ENCODE results near the gene LMO1.

The LMO1 gene

DNA sequence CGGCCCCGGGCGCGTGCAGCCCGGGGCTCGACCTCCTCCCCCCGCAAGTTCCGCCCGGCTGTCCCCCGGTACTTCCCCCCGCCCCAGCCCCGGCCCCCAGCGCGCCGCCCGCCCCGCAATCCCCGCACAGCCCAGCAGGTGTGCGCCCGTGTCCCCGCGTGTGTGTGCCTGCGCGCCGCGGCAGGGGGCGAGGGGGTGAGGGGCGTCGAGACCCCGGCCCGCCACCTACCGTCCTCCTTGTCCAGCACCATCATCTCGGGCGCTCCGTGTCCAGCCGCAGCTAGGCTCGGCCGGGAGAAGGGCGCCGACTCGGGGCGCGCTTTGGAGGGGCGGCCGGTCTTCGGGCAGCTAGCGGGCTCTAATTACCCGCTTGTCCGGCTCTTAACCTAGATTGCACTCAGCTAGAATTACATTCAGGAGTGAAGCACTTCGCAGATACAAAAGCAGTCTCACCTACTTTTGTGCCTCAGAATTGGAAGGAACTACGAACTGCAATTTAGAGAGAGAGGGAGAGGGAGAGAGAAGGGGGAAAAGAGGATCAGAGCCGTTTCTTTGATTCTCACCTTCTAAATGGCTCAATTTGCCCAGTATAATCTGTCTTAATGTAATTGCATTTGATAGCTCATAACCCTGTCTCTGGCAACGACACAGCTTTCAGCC lies 439 bp downstream of the LMO1 start:
- no peak for DNase-seq (ENCODE audit: low spot score)

DNA sequence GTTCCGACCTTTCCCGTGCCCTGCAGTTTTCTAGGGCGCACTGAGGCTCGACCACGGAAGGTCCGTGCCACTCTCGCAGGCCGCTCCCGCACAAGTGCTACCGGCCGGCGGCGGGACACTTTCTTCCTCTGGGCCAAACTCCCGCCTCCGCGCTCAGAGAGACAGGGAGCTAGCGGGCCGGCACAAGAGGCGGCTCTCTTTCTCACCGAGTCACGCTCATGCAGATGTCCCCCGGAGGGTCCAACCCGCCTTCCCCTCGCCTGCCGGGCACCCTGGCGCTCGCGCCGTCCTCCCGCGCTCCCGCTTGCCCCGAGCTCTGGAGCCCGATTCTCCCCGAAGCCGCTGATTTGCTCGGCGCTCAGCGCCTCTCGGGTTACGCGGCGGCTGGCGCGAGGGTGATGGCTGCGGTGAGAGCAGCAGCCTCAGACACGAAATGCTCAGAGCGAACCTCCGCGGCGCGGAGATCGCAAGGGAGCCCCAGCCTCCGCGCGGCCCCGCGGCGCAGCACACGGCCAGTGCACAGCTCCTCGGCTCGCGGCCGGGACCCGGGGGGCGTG lies 1.0 kb downstream of the LMO1 start:
- peak; percentile 83 for DNase-seq (ENCODE audit: low spot score)

DNA sequence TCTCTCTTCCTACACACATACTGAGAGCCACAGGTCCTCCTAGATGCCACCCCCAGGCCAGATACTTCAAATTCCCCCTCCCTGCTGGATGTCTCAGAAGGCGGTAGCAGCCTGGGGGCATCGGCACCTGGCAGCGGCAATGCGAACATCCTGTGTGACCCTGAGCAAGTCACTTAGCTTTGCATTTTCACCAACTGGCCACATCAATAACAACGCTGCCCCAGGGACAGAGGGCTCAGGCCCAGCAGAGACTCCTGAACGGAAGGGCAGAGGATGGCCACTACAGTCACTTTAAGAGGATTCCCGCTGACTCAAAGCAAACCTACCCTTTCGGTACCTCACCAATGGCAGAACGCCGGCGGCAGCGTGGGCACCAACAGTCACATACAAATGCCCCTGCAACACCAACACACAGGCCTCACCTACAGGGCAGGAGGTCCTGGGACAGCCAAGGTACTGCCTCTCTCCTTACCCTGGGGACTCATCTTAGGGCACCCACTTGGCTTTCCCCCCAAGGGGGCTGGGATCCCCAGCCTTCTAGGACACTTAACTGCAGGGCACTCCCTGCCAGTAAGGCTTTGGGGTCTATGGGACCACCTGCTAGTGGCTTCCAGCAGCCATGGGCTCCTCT lies 1.6 kb downstream of the LMO1 start:
- no peak for DNase-seq (ENCODE audit: low spot score)

DNA sequence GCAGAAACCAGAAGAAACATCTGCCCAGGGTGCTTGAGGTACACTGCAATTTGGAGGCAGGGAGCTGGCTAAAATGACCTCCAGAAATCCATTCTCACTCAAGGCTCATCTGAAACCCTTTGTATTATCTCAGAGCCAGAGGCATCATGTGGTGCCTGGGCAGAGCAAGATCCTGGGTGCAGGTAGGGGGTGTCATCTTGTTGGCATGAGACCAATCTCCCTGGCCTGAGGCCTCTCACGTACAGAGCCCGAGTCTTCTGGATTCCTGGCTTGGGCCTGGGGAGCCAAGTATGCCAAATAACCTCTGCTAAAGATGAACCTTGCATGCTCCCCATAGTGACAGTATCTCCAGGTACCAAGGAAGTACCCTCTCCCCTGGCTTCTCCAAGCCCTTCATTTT lies 2.4 kb downstream of the LMO1 start:
- DNase-seq (ENCODE audit: low spot score), result no peak

DNA sequence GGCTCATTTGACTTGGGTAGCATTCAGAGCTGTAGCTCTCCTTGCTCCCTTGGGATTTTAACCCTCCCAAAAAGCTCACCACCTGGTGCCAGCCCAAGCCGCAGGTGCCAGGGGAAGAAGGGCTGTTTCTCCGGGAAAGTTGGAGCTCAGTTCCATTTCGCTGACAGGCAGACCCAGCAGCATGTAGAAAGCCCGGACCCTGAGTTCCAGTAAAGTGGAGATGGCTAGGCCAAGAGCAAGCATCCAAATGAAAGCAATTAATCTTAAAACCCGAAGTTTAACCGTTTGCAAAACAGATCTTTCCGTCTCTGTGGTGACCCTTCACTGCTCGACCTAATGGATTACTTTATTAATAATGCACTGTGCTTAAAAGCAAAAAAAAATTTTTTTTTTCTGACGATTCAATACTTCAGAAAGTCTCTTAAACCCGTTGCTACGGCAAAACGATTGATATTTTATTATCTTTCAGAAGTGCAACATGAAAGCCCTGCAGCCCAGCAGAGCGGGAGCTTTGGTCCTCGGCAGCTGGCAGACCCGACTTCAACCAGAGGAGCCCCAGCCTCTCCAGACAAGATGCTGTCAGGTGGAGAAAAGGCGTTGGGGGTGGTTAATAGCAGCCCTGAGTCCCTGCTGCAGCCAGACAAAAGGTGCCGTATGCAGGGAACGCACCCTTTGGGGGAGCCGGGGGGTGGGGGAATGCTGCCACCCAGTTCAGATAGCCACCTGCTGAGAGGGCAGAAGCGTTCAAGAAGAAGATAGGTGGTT lies 3.3 kb downstream of the LMO1 start:
- DNase-seq (ENCODE audit: low spot score), result no peak

DNA sequence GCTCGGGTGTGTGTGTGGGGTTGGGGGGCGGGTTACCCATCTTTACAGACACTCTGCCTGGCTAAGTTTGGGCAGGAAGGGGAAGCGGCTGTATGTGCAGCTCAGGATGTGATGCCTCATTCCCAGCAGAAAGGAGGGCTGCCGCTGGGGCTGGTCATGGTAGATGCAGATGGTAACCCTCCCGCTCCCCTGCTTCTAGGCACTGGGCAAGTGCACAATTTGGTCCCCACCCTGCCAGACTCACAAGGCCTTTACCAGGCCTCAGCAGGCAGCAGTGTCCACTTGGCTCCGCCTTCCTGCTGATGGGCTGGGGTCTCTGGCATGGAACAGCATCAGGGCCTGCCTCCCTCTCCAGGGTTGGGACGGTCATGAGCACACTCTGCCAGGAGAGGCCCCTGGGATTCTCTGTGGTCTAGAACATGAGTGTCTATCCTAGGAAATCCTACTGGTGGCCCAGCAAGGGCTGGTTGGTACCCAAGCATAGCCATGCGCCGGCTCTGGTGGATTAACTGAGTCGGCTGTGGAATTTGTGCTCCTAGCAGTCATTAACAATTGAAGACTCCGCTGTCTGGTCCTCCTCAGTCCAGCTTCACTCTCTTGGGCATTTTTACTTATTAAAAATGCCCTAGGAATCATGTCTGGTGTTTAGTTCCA lies 4.2 kb downstream of the LMO1 start:
- DNase-seq (ENCODE audit: low spot score), result no peak

DNA sequence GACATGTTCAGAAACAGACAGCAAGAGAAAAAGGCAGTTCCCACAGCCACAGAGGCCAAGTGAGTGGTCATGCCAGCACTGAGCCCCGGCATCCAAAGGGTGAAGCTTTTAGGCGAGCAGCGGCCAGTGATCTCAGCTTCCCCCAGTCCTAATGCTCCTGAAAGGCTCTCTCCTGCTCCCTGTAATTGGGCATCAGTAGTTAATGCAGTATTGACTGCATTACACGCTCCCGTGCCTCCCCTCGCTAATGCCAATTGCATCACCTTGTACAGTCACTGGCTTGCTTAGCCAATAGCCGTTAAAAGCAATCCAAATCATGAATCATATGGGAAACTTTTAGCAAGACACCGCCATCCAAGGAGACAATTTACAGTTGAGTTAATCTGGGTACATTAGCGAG lies 4.9 kb downstream of the LMO1 start:
- DNase-seq (ENCODE audit: low spot score), result peak; percentile 48

DNA sequence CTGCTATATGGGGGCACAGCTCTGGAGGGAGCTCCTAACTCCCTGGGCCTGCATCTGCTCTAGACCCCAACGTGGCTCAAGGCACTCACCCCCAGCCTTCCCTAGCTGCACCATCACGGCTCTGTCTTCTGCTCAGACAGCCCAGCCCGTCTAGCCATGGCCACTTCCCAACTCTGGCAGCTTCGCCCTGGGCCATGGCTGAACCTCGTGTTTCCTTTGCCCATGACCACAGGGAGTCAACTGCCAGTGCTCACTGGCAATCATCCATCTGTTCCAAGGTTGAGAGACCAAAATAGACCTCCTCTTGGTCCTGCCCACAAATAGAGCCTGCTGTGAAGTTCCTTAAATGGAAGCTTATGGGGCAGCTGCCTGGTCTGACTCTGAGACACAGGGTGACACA lies 5.4 kb downstream of the LMO1 start:
- no peak for DNase-seq (ENCODE audit: low spot score)

DNA sequence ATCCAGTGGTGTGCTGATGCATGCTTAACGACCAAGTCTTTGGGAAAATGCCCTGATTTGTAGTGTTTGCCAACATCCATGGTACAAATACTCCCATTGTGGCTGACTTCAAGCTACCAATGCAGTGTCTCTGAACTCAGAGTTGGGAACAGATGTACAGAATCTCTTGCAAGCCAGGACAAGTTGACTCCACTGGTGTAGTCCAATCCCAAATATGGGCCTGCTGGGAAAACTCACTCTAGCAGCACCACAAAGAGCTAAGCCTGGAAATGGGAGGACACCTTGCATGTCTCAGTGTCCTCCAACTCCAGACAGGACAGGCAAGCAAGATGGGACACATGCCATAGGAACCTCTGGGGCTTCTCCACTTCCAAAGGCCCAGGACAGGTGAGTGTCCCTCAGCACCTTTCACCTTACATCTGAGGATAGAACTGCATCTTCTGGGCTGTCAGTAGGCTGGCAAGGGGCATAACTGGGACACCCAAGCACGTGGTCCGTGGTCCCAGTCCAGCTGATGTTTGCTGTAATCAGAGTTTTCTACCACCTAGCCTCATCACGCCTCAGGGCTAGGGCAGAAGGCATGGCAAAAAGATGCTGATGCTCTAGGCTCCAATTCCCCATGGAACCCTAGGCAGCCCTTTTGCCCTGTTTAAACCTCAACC lies 6.5 kb downstream of the LMO1 start:
- no peak for DNase-seq (ENCODE audit: low spot score)

DNA sequence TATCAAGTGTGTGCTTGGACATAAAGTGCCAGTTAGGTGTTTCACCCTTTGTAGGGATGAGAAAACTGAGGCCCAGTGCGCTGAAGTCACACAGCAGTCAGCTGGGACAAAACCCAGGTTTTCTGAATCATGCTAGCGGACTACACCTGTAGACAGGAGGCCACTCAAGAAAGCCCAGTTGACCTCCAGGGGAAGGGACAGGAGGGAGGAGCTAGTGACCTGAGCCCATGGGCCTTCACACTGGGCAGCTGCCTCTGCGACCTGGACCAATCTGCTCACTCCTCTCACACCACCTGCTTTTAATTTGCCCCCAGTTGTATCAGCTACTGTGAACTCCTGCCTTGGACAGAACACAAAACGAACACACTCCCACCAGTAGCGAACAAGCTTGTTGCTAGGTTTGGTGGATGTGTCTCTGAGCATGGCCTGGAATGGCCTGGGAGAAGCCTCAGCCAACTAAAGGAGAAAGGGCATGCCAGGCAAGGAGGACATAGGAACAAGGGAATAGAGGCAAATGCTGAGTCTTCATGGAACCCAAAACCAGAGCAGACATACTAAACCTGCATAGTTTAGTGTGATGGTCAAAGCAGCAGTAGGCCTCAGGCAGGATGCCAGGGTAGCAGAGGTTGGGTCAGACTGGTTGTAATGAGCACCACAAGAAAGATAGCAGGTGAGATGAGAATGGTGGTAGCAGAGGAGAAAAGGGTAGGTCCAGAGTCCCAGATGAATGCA lies 7.2 kb downstream of the LMO1 start:
- no peak for DNase-seq (ENCODE audit: low spot score)

DNA sequence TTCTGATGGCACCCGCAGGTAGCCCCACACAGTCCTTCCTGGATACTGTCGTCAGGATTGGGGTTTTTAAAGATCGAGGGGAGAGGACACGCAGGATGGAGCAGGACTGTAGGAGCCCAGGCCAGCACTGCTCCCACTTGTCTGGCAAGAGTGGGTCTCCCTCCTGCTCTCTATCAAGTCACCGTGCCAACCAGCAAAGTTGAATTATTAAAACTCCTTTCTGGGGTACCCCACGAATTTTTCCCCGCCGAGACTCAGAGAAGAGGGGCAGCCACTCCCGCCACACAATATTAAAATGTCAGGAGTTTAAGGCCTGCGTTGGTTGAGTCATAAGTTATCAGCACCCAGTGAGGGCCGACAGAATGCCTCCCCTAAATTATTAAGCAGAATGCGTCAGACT lies 10.1 kb downstream of the LMO1 start:
- no peak for DNase-seq (ENCODE audit: low spot score)

DNA sequence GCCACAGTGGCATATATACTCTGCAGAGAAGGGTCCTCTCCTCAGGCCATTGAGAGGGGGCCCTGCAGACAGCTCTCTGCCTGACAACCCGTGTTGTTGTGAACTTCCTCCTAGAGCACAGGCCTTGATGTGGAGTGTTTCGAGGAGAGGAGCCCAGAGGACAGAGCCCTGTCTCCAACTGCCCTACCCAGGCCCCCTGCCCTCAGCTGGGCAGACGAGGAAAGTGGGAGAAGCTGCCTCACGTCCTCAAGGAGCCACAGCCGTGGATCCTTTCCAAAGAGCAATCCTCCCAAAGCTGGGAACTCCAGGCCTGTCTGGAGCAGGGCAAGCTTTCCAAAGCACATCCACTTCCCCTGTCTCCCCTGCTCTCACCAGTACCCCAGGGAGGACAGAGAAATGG lies 10.7 kb downstream of the LMO1 start:
- no peak for DNase-seq (ENCODE audit: low spot score)

DNA sequence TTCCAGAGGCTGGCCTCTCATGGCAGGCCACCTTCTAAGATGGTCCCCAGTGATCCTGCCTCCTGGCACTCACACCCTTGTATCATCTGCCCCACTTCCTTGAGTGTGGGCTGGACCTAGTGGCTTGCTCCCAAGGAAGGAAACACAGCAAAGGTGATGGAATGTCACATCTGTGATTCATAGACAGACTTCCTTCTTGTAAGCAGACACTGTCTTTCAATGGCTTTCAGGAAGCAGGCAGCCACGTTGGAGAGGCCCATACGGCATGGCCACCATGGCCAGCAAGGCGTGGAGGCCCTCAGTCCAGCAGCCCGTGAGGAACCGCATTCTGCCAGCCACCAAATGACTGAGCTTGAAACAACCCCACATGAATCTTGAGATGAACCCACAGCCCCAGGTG lies 11.3 kb downstream of the LMO1 start:
- DNase-seq (ENCODE audit: low spot score), result no peak

DNA sequence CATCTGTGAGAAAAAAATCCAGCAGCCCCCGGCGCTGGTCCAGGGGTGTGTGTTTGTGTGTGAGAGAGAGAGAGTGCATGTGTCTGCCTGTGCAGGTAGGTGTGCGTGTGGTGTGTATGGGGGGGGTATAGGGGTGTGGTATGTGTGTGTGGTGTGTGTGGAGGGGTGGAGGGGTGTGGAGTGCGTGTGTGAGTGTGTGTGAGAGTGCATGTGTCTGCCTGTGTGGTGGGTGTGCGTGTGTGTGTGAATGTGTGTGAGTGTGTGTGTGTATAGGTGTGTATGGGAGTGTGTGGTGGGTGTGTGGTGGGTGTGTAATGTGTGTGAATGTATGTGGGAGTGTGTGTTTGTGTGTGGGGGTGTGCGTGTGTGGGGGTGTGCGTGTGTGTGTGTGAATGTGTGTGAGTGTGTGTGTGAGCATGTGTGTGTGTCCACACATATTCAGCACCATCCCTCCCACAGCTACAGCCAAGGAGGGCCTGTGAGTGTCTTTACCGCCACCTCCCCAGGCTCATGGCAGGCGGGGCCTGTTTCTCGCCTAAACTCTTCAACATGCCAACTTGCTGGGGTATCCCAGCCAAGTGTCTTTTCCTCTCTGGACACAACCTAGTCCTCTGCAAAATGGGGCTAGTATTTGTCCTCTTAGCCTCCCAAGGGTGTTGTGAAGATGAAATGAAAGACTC lies 11.9 kb downstream of the LMO1 start:
- DNase-seq (ENCODE audit: low spot score), result no peak

DNA sequence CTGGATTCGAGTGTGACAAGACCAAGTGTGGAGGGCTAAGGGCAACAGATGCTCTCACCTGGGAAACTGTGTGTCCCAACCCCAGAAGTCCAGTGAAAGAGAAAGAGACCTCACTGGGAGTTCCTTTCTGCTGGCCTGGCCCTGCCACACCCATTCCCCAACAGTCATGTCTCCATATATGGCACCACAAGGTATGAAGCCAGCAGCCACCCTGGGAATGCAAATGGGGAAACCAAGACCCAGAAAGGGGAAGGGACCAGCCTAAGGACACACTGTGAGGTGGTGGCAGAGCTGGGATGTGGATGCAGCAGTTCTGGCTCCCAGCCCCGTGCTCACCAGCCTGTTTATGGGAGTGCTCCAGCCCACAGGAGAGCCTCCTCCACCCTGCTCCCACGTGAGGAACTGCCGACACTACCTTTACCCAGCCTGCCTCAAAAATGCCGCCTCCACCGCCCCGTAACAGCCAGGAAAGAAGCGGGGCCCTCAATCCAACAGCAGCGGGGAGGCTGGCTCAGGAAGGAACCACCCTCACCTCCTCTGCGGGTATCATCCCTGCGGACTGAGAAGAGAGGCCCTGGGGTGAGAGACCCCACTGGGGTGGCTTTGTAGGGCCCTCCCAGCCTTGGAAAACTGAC lies 12.6 kb downstream of the LMO1 start:
- DNase-seq (ENCODE audit: low spot score), result no peak

DNA sequence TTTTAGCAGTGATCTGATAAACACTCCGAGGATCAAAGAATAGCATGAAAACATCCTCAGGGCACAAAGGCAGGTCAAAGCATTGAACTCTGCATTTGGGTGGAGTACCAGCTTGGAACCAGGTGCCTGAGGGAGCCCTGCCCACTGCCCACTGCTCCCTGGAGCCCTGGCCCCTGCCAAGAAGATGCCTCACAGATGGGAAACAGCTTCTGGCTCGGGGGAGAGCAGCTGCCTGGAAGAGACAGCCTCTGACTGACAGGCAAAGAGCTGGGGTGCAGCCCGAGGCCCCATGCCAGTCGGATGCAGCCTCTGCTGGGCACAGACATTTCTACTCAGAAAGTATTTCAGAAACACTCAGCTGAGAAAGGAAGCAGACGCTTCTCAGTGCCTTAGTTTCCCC lies 13.2 kb downstream of the LMO1 start:
- no peak for DNase-seq (ENCODE audit: low spot score)

DNA sequence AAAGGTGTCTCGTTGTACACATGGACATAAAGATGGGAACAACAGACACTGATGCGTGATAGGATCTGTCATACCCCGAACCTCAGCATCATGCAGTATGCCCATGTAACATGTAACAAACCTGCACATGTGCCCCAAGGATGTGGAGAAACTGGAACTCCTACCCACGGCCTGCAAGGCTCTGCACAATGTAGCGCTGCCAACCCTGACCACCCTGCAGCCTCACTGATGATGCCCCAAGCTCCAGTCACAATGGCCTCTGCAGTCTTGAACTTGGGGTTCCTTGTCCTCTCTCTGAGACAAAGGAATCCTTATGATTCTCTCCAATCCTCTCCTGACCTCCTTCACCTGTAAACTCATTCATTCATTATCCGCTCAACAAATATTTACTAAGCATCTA lies 14.2 kb downstream of the LMO1 start:
- DNase-seq (ENCODE audit: low spot score), result no peak

DNA sequence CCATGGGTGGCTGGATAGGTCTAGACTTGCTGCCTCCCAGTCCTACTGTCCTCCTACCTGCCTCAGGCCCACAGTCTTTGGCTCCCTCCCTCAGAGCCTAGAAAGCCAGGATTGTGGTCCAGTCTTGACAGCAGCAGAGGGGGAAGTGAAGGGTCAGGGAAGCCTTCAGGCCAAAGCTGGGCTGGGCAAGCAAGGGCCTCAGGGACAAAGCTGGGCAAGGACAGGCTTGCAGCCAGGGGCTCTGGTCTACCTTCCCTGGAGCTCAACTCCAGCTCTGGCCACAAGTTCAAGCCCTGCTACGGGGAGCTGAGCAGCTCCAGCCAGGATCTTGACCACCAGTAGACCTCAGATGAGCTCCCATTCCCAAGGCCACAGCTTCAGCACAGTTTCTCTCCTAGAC lies 14.9 kb downstream of the LMO1 start:
- DNase-seq (ENCODE audit: low spot score), result no peak

DNA sequence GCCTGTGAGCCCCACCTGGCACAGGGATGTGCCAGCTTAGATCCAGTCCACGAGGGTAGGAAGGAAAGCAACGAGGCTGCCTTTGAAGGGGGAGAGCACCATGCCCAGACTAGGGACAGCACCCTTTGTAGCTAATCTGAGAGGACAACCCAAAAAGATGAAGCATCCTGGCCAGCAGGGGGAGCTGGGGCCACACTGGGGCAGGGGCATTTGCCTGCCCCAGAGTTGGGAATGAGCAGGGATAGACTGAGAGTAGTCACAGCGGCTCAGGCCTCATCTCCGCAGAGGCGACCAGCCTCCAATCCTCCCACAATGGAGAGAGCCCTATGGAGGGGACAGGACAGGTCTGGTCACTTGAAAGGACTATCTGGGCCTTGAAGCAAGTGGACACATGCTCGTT lies 16.4 kb downstream of the LMO1 start:
- no peak for DNase-seq (ENCODE audit: low spot score)

DNA sequence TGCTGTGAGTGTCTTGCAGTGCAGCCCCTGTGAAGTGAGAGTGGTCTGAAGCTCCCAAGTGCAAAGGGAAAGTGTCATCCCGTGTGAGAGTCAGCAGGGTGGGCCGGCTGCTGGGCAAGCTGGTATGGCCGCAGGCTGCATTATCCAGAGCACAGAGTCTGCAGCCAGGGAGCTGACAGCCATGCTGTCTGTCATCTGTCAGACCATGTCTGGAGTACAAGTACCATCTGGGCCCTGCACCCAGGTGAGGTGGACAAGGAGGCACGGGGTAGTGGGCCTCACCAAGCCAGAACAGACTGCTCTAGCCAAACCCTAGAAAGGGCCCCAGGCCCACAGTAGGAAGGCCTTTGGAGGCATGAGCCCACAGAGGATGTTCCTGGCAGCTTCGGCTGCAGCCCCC lies 20.2 kb downstream of the LMO1 start:
- no peak for DNase-seq (ENCODE audit: low spot score)

Measured in AG20443 (cell line).